Keratinocyte (primary cell): Measurements from ENCODE around the gene CPNE4.

Experiments used
- CTCF ChIP-seq, 3 experiments: IDR thresholded peaks in 1 of 3; conservative IDR thresholded peaks in 1 of 3; optimal IDR thresholded peaks in 1 of 3; 2 replicates in 2 of 3; 3 replicates in 1 of 3; pipeline versions ENCODE3 to v1.5.1; 2011; ENCODE audit warnings: low read length in 3 of 3, mild to moderate bottlenecking in 3 of 3, moderate library complexity in 2 of 3, control low read depth in 1 of 3, inconsistent platforms in 1 of 3; ENCODE audit not compliant: insufficient read depth in 2 of 3; ENCODE audit errors: extremely low read depth in 1 of 3
- EZH2 ChIP-seq: IDR thresholded peaks from one replicate; pipeline ENCODE4 v1.6.1; 2012; ENCODE audit warnings: inconsistent platforms, mild to moderate bottlenecking, low read length, moderate library complexity

DNA sequence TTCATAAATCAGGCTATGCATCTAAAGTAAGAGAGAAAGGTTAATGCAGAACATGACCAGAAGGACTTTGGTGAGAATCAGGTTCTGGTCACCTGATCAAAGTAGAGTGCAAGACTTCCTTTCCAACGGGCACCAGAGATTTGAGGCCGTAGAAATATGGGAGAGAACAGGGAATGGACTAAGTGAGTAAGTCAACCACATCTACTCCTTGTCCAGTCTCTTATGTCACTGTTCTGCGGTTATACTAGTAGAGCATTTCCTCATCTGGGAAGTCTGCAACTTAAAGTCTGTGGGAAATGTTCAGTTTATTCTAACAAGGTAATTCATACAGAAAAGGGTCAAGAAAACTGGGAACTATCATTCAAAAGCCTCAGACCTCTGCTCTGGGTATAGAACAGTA lies 232.8 kb downstream of the CPNE4 start:
- TF ChIP-seq CTCF (optimal IDR thresholded peaks at IDR 0.05 in 1 of 3, IDR thresholded peaks at IDR 0.05 in 1 of 3, conservative IDR thresholded peaks at IDR 0.05 in 1 of 3; ENCODE audit: extremely low read depth in 1 of 3, insufficient read depth in 2 of 3, low read length in 3 of 3) = no peak
- TF ChIP-seq EZH2 = no peak
